K562 (cell line): ENCODE data around the gene FRMD3. TPM values are rescaled to one million over a fixed set of nuclear protein-coding genes. Genes with fewer than 3 reads are reported as not detected.

ENCODE experiments used
- ATAC-seq: fragments of 200-7000 bp; cut with Tn5 transposase; 3 replicates; pipeline ENCODE4 v1.9.1; 2020; ENCODE audit warnings: moderate library complexity
- BruUV-seq: library from RNA; stranded (reverse); fragments of 400-500 nt; replicated peaks from 2 replicates; lab custom pipeline; 2021; lab: Mats Ljungman, UMichigan
- CTCF ChIA-PET: fragments of 300-600 bp; formaldehyde crosslinking; extraction: SDS; loops from one replicate; lab custom pipeline; 2021; ENCODE audit warnings: low intra/inter-chr PET ratio; lab: Yijun Ruan, JAX
- POLR2A ChIA-PET: fragments of 300-600, 350-650 bp; sonication (Branson Sonifier 250); formaldehyde crosslinking; extraction: SDS; loops from one replicate; lab custom pipeline; 2021; ENCODE audit warnings: antibody characterized with exemption, inconsistent platforms; lab: Yijun Ruan, JAX
- DNase-seq, 4 experiments: peaks; one replicate each; pipeline versions ENCODE4 v3.0.0 to v3.0.0-alpha.2; 2011 to 2018; ENCODE audit warnings: low spot score in 3 of 4, mixed read lengths in 3 of 4; ENCODE audit errors: extremely low read depth in 1 of 4
- FAIRE-seq: peaks from 2 replicates; lab custom pipeline; 2011; peaks lifted over from hg19 to GRCh38; lab: Jason Lieb, UNC
- H2AFZ ChIP-seq: 2 replicates; pipeline ENCODE4 v1.6.0; 2011; ENCODE audit warnings: low read depth, low read length, control low read depth, inconsistent platforms
- H3K27ac ChIP-seq: fragments of 200-600 bp; 3 replicates; pipeline ENCODE4 v1.8.0; 2011; ENCODE audit warnings: low read depth, mild to moderate bottlenecking, control low read depth, inconsistent platforms, low read length, moderate library complexity, mixed read lengths; ENCODE audit errors: extremely low read depth
- H3K27me3 ChIP-seq, 2 experiments: fragments of 300-600 bp in 1 of 2; 2 replicates in 1 of 2; 3 replicates in 1 of 2; pipeline versions ENCODE4 v1.6.0 to v1.8.0; 2011; ENCODE audit warnings: inconsistent platforms in 2 of 2, low read length in 2 of 2, mild to moderate bottlenecking in 1 of 2, mixed read lengths in 1 of 2, moderate library complexity in 1 of 2; ENCODE audit not compliant: control insufficient read depth in 2 of 2, insufficient read depth in 2 of 2
- H3K36me3 ChIP-seq: fragments of 300-600 bp; 3 replicates; pipeline ENCODE4 v1.8.0; 2011; ENCODE audit warnings: mild to moderate bottlenecking, low read length, inconsistent platforms; ENCODE audit not compliant: control insufficient read depth, insufficient read depth
- H3K4me1 ChIP-seq, 2 experiments: fragments of 200-600 bp in 1 of 2; replicated peaks in 1 of 2; 2 replicates in 1 of 2; 3 replicates in 1 of 2; pipeline versions ENCODE4 v1.5.1 to v1.8.0; 2011; ENCODE audit warnings: inconsistent platforms in 2 of 2, low read length in 2 of 2, mild to moderate bottlenecking in 1 of 2, mixed read lengths in 1 of 2, moderate library complexity in 1 of 2; ENCODE audit not compliant: control insufficient read depth in 2 of 2, insufficient read depth in 2 of 2
- H3K4me2 ChIP-seq: 2 replicates; pipeline ENCODE4 v1.6.1; 2011; ENCODE audit warnings: low read length, control low read depth, inconsistent platforms, mixed read lengths; ENCODE audit not compliant: insufficient read depth
- H3K4me3 ChIP-seq: fragments of 200-600 bp; sonication (generic), shearing (Covaris generic); 2 replicates; pipeline ENCODE4 v1.5.1; 2016; ENCODE audit warnings: control low read depth, inconsistent platforms
- H3K79me2 ChIP-seq: fragments of 200-600 bp; 3 replicates; pipeline ENCODE4 v1.8.0; 2011; ENCODE audit warnings: low read length, inconsistent platforms; ENCODE audit not compliant: control insufficient read depth, insufficient read depth
- H3K9ac ChIP-seq, 2 experiments: 2 replicates each; pipeline versions ENCODE4 v1.6.0 to v1.6.1; 2011; ENCODE audit warnings: low read depth in 2 of 2, low read length in 2 of 2, control low read depth in 1 of 2, inconsistent platforms in 1 of 2, mild to moderate bottlenecking in 1 of 2, mixed read lengths in 1 of 2; ENCODE audit not compliant: insufficient read depth in 1 of 2
- H3K9me1 ChIP-seq: one replicate; pipeline ENCODE4 v1.6.0; 2011; ENCODE audit warnings: inconsistent platforms, mild to moderate bottlenecking, low read length, moderate library complexity; ENCODE audit not compliant: control insufficient read depth, insufficient read depth
- H3K9me3 ChIP-seq: replicated peaks from 2 replicates; pipeline ENCODE4 v1.5.1; 2011; ENCODE audit warnings: low read depth, low read length, inconsistent platforms; ENCODE audit not compliant: control insufficient read depth, insufficient read depth
- H4K20me1 ChIP-seq: replicated peaks from 2 replicates; pipeline ENCODE4 v1.6.1; 2011; ENCODE audit warnings: low read length, inconsistent platforms, mixed read lengths; ENCODE audit not compliant: control insufficient read depth, insufficient read depth
- ARID4B ChIP-seq: sonication (generic); formaldehyde crosslinking; IDR thresholded peaks from 2 replicates; pipeline ENCODE4 v1.8.0; 2022; ENCODE audit warnings: mild to moderate bottlenecking, missing genetic modification reagents
- CC2D1A ChIP-seq: fragments of 450-650 bp; IDR thresholded peaks from 2 replicates; pipeline ENCODE4 v1.6.1; 2017; ENCODE audit warnings: mild to moderate bottlenecking
- CREM ChIP-seq: IDR thresholded peaks from 2 replicates; pipeline ENCODE4 v1.6.1; 2014; ENCODE audit warnings: antibody characterized with exemption, low read depth
- CUX1 ChIP-seq: fragments of 200-800 bp; sonication (Bioruptor generic); IDR thresholded peaks from 2 replicates; pipeline ENCODE4 v1.6.1; 2016; ENCODE audit warnings: missing genetic modification characterization, missing compliant biosample characterization
- EZH2 ChIP-seq: IDR thresholded peaks from 2 replicates; pipeline ENCODE4 v1.6.1; 2012; ENCODE audit warnings: low read depth, mild to moderate bottlenecking, inconsistent platforms, low read length, borderline replicate concordance
- HMG20A ChIP-seq: fragments of 450-650 bp; formaldehyde crosslinking; conservative IDR thresholded peaks from 2 replicates; pipeline ENCODE4 v1.4.0; 2020; ENCODE audit warnings: mild to moderate bottlenecking, mixed read lengths
- KDM5B ChIP-seq: fragments of 200-600 bp; sonication (generic); IDR thresholded peaks from 2 replicates; pipeline ENCODE4 v1.6.1; 2012; ENCODE audit warnings: low read depth, mild to moderate bottlenecking, moderate library complexity, low read length, control low read depth, inconsistent platforms; ENCODE audit not compliant: insufficient replicate concordance
- LEF1 ChIP-seq: fragments of 450-650 bp; IDR thresholded peaks from 2 replicates; pipeline ENCODE4 v1.6.1; 2016; ENCODE audit warnings: mild to moderate bottlenecking
- SIN3B ChIP-seq: fragments of 450-650 bp; IDR thresholded peaks from 2 replicates; pipeline ENCODE4 v1.6.1; 2017; ENCODE audit warnings: low read depth, mild to moderate bottlenecking, moderate library complexity
- TBP ChIP-seq: optimal IDR thresholded peaks from 2 replicates; pipeline ENCODE3; 2011; ENCODE audit warnings: low read depth, low read length, improper control_type of control experiment
- XRCC3 ChIP-seq: fragments of 450-650 bp; IDR thresholded peaks from 2 replicates; pipeline ENCODE4 v1.6.1; 2017; ENCODE audit warnings: mild to moderate bottlenecking, moderate library complexity
- ZEB2 ChIP-seq: fragments of 450-650 bp; IDR thresholded peaks from 2 replicates; pipeline ENCODE4 v1.6.1; 2016
- ZNF253 ChIP-seq: fragments of 250-450 bp; sonication (Bioruptor Pico); conservative IDR thresholded peaks from 2 replicates; pipeline ENCODE4 v1.6.1; 2021; ENCODE audit warnings: mild to moderate bottlenecking
- ZNF830 ChIP-seq: fragments of 250-450 bp; sonication (Bioruptor Pico); IDR thresholded peaks from 2 replicates; pipeline ENCODE4 v1.5.0; 2021; ENCODE audit warnings: mild to moderate bottlenecking
- WGBS: fragments of 100-300 bp; shearing (Covaris generic); methylation state at CpG from one replicate; pipeline ENCODE4 v1.1.6; 2016; ENCODE audit warnings: low coverage, mixed read lengths; ENCODE audit not compliant: insufficient coverage; ENCODE audit errors: missing lambda C conversion rate; 5-methylcytosine and 5-hydroxymethylcytosine counted together
- in situ Hi-C: fragments of 300-500 bp; cut with MboI; formaldehyde crosslinking; loops from 4 replicates; pipeline ENCODE4 v1.15.0; 2018; ENCODE audit warnings: inconsistent platforms, mixed read lengths
- intact Hi-C: fragments of 100-400 bp; cut with micrococcal nuclease; formaldehyde crosslinking; loops from 2 replicates; pipeline ENCODE4 v1.14.2; 2022
- polyA plus RNA-seq, 8 experiments: library from polyadenylated mRNA; depleted of rRNA in 4 of 8; stranded (reverse) in 5 of 8; unstranded in 3 of 8; fragments of >200 nt; fragmentation: Nextera tagmentation in 2 of 8; fragmentation: Illumina TruSeq in 1 of 8; extraction: Ambion mirVana in 2 of 8; extraction: Trizol in 1 of 8; gene quantifications; 2 replicates each; pipeline versions ENCODE4 v1.2.1 to v1.2.3, GENCODE V29; 2011 to 2014; ENCODE audit warnings: inconsistent platforms in 1 of 8, missing spikeins in 1 of 8
- total RNA-seq, 7 experiments: library from RNA; depleted of rRNA in 6 of 7; stranded (reverse); fragments of >200 nt in 6 of 7; fragmentation: Illumina TruSeq in 2 of 7; extraction: Trizol in 2 of 7; gene quantifications; 2 replicates each; pipeline versions ENCODE4 v1.2.1 to v1.2.3, GENCODE V29; 2011 to 2021; ENCODE audit warnings: low replicate concordance in 1 of 7

The FRMD3 gene
- total and polyA plus RNA-seq, 9 of the 15 experiments (the other 6 are each of a cell fraction or from before 2014, with no cell fraction given), result 0.09 to 0.51 (median 0.21) TPM

DNA sequence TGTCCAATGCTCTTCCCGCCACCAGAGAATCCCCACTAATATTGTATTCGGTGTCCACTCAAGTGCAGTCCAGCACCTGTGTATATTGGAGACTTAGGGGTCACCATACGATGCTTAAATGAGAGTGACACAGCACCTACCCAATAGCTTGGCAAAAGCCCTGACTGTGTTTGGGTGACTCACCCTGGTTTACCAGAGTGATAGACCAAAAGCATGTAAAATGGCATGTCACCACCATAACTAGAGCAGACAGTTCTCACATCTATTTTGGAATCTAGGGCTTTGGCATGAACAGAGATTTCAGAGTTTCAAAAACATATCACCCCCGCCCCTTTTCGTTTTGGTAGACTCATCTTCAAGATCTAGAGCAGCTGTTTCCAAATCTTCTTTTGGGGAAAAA lies 257.9 kb downstream of the FRMD3 start:
- ChIA-PET CTCF (no interaction called here), POLR2A (no interaction called here)
- 7% methylated on average over 3 of the region's 5 CpGs for WGBS
- H3K79me2 ChIP-seq, result no peaks in the 10 kb centered on the region
- no peak overlapping the region for H3K9ac ChIP-seq
- DNase-seq (no peak), ATAC-seq (no peak), FAIRE-seq (no peak)
- H3K9me3 ChIP-seq, result no peaks in the 10 kb centered on the region
- no peaks in the 10 kb centered on the region for H3K36me3 ChIP-seq
- no TSS peak for BruUV-seq
- H2AFZ ChIP-seq, result no peak overlapping the region
- intact Hi-C loops, result no loop called here
- H3K27ac ChIP-seq, result no peak overlapping the region
- H3K9me1 ChIP-seq, result no peaks in the 10 kb centered on the region
- H3K27me3 ChIP-seq, result no peaks in the 10 kb centered on the region
- in situ Hi-C loops, result no loop called here
- H3K4me3 ChIP-seq, result no peak overlapping the region
- no peaks in the 10 kb centered on the region for H3K4me1 ChIP-seq
- no peaks in the 10 kb centered on the region for H4K20me1 ChIP-seq
- no peak overlapping the region for H3K4me2 ChIP-seq
- TF ChIP-seq ZNF253 (CRISPR knock-in tag) (no peak), CUX1 (CRISPR knock-in tag) (no peak), KDM5B (no peak), CREM (no peak), ZEB2 (no peak), CC2D1A (no peak), ZNF830 (CRISPR knock-in tag) (no peak), HMG20A (no peak), LEF1 (no peak), EZH2 (no peak), XRCC3 (no peak), TBP (no peak), SIN3B (no peak), ARID4B (no peak)
